ENCODE results near the gene RADIL. TPM values are rescaled to one million over a fixed set of nuclear protein-coding genes. Genes with fewer than 3 reads are reported as not detected.

Gene RADIL
- total and polyA plus RNA-seq, 9 of the 15 experiments (the other 6 are each of a cell fraction or from before 2014, with no cell fraction given) = 0.06 to 8.1 (median 1.9) TPM; not detected in 1

- TF ChIP-seq TCF15 (CRISPR knock-in tag; IDR thresholded peaks at IDR 0.05) = no peak
Observed at GRCh38 chr7:4798706-4799235, 84.7 kb downstream of the RADIL start (continued).

DNA sequence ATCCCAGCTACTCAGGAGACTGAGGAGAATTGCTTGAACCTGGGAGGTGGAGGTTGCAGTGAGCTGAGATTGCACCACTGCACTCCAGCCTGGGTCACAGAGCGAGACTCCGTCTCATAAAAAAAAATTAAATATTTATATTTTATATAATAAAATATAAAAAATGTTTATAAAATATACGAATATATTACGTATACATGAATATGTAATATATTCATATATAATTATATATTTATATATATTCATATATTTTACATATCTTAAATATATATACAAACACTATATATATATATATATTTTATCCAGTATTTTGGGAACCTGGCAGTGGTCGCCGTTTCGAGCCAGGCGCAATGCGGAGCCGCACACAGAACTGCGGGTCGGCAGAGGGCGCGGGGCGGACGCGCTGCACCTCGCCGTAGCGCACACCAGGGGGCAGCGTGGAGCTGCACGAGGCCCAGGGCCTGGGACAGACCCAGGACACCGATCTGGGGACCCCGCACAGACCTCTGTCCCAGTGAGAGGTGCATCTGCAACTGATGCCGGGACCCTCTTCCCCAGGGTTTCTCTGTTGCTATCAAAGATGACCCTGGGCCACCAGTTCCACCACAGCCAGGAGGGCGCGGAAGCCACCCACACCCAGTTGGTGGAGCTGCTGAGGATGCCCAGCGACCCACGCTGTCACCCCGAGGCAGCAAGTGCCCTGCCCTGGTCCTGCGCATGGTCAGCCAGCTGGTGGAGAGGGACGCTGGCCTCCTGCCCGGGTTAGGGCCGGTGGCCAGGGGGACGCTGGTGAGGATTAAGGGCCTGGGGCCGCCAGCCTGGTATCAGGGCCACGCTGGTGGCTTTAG, 85.4 kb downstream of the RADIL start:
- intact Hi-C loops (cut with micrococcal nuclease) = loop anchor here (1.0 to 10.0 kb wide), 2 partner anchors 87 to 287 kb away; partner anchors contain the start of gene RADIL
- peak; percentile 82 for FAIRE-seq
- BruUV-seq (replicated peaks) = no TSS peak
- TF ChIP-seq ZBTB7A (IDR thresholded peaks at IDR 0.05; ENCODE audit: borderline replicate concordance, control insufficient read depth, low read depth, low read length) (peak; percentile 69; the same call in 1 of the 2 replicates), ZNF277 (CRISPR knock-in tag; IDR thresholded peaks at IDR 0.05; ENCODE audit: borderline replicate concordance) (no peak), ZNF384 (IDR thresholded peaks at IDR 0.05; ENCODE audit: low read depth, low read length) (no peak), MAZ (CRISPR knock-in tag; conservative IDR thresholded peaks at IDR 0.05 in 1 of 2, IDR thresholded peaks at IDR 0.05 in 1 of 2) (0 out of 4 replicates have a peak, but pooled peaks of 1 of the 2 experiments have one; percentile 8), ZFX (CRISPR knock-in tag; IDR thresholded peaks at IDR 0.05) (no peak), MBD1 (CRISPR knock-in tag; IDR thresholded peaks at IDR 0.05) (no peak), E2F4 (CRISPR knock-in tag; IDR thresholded peaks at IDR 0.05; ENCODE audit: low read depth) (no peak), MYC (IDR thresholded peaks at IDR 0.05; ENCODE audit: low read depth, low read length) (peak; percentile 67), MYC (CRISPR knock-in tag; IDR thresholded peaks at IDR 0.05; ENCODE audit: borderline replicate concordance, low read depth) (no peak)
- TF ChIP-seq, protein P1, sequence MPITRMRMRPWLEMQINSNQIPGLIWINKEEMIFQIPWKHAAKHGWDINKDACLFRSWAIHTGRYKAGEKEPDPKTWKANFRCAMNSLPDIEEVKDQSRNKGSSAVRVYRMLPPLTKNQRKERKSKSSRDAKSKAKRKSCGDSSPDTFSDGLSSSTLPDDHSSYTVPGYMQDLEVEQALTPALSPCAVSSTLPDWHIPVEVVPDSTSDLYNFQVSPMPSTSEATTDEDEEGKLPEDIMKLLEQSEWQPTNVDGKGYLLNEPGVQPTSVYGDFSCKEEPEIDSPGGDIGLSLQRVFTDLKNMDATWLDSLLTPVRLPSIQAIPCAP (CRISPR knock-in tag; IDR thresholded peaks at IDR 0.05; ENCODE audit: borderline replicate concordance) = no peak

More for the DNA sequence above, 85.4 kb downstream of the RADIL start:
- H3K4me2 ChIP-seq (ENCODE audit: insufficient read depth, low read length) = no peak overlapping the region
- H2AFZ ChIP-seq (ENCODE audit: low read depth, low read length) = peak overlapping the region; percentile 31; the same call in 1 of the 2 replicates
- H3K9ac ChIP-seq (ENCODE audit: insufficient read depth in 1 of 2, low read depth in 2 of 2, low read length in 2 of 2) = no peak overlapping the region
- POLR2A ChIA-PET = interaction anchor here (0.5 to 1.0 kb wide), 5 partner anchors 13 to 285 kb away, joined by 3 to 4 read pairs (median 4); partner anchors contain the start of gene AP5Z1
- no peaks in the 10 kb centered on the region for H3K9me3 ChIP-seq (replicated peaks; ENCODE audit: control insufficient read depth, insufficient read depth, low read depth, low read length)
- no peaks in the 10 kb centered on the region for H3K27me3 ChIP-seq (ENCODE audit: control insufficient read depth in 2 of 2, insufficient read depth in 2 of 2, low read length in 2 of 2)
- H4K20me1 ChIP-seq (replicated peaks; ENCODE audit: control insufficient read depth, insufficient read depth, low read length) = peaks cover 4% of the 10 kb centered on the region; the same call in 1 of the 2 replicates
- ATAC-seq (peak; percentile 92), DNase-seq (ENCODE audit: extremely low read depth in 1 of 4, low spot score in 3 of 4) (peak; percentile 76 to 86 (median 83))
- no peaks in the 10 kb centered on the region for H3K36me3 ChIP-seq (ENCODE audit: control insufficient read depth, insufficient read depth, low read length)
- 25% methylated on average over 33 of the region's 37 CpGs for WGBS (ENCODE audit: insufficient coverage, low coverage, missing lambda C conversion rate)
- CTCF ChIA-PET (ENCODE audit: low intra/inter-chr PET ratio) = interaction anchor here (0.6 to 2.2 kb wide), 5 partner anchors 87 to 1294 kb away, joined by 3 to 14 read pairs (median 9); partner anchors contain the start of gene RADIL
- in situ Hi-C loops (cut with MboI) = loop anchor here (10.0 kb wide), 1 partner anchor 287 kb away; no protein-coding TSS in a partner anchor
- peaks cover 0 to 41% of the 10 kb centered on the region in 2 experiments; a peak in 3 of 5 replicates for H3K4me1 ChIP-seq (replicated peaks in 1 of 2; ENCODE audit: control insufficient read depth in 2 of 2, insufficient read depth in 2 of 2, low read length in 2 of 2)
- H3K9me1 ChIP-seq (ENCODE audit: control insufficient read depth, insufficient read depth, low read length) = no peaks in the 10 kb centered on the region
- no peaks in the 10 kb centered on the region for H3K79me2 ChIP-seq (ENCODE audit: control insufficient read depth, insufficient read depth, low read length)
- H3K27ac ChIP-seq (ENCODE audit: extremely low read depth, low read depth, low read length) = no peak overlapping the region
- H3K4me3 ChIP-seq = no peak overlapping the region
